Endodermal cell (in vitro differentiated cells): Measurements from ENCODE around the gene PLPPR5. TPM values are rescaled to one million over a fixed set of nuclear protein-coding genes. Genes with fewer than 3 reads are reported as not detected.
"Not testable (repeated sequence)": the region's sequence is repeated elsewhere in the genome, so short reads cannot be mapped to it uniquely, and the experiment has no call there.

Experiments
- DNase-seq: peaks from one replicate; pipeline ENCODE4 v3.0.0-alpha.2; 2017
- H3K27ac ChIP-seq: 2 replicates; pipeline ENCODE4 v1.5.1; 2013; ENCODE audit warnings: mild to moderate bottlenecking, low read depth, low read length, moderate library complexity
- H3K27me3 ChIP-seq: 2 replicates; pipeline ENCODE4 v1.6.1; 2013; ENCODE audit warnings: mild to moderate bottlenecking, low read length, moderate library complexity; ENCODE audit not compliant: insufficient read depth, control insufficient read depth, poor library complexity, severe bottlenecking
- H3K36me3 ChIP-seq: 2 replicates; pipeline ENCODE4 v1.7.0; 2013; ENCODE audit warnings: mild to moderate bottlenecking, low read length, moderate library complexity; ENCODE audit not compliant: control insufficient read depth, insufficient read depth
- H3K4me1 ChIP-seq: one replicate; pipeline ENCODE4 v1.7.0; 2013; ENCODE audit warnings: low read length; ENCODE audit not compliant: control insufficient read depth, insufficient read depth
- H3K4me3 ChIP-seq: 2 replicates; pipeline ENCODE4 v1.5.1; 2013; ENCODE audit warnings: mild to moderate bottlenecking, low read length, moderate library complexity
- H3K9ac ChIP-seq: 2 replicates; pipeline ENCODE4 v1.6.1; 2013; ENCODE audit warnings: mild to moderate bottlenecking, low read length, moderate library complexity; ENCODE audit not compliant: poor library complexity, severe bottlenecking; ENCODE audit errors: extremely low read depth
- H3K9me3 ChIP-seq: 2 replicates; pipeline ENCODE4 v1.6.1; 2013; ENCODE audit warnings: mild to moderate bottlenecking, low read length, moderate library complexity; ENCODE audit not compliant: control insufficient read depth
- H3K27ac Mint-ChIP-seq: 2 replicates; pipeline ENCODE4 v1.8.0; 2020; ENCODE audit warnings: mixed read lengths
- H3K27me3 Mint-ChIP-seq: 2 replicates; pipeline ENCODE4 v1.8.0; 2021; ENCODE audit warnings: mild to moderate bottlenecking, mixed read lengths; ENCODE audit not compliant: insufficient read depth
- H3K36me3 Mint-ChIP-seq: 2 replicates; pipeline ENCODE4 v1.8.0; 2020; ENCODE audit warnings: low read depth, mixed read lengths
- H3K4me1 Mint-ChIP-seq: 2 replicates; pipeline ENCODE4 v1.8.0; 2020; ENCODE audit warnings: mixed read lengths
- H3K4me3 Mint-ChIP-seq: 2 replicates; pipeline ENCODE4 v1.8.0; 2020; ENCODE audit warnings: mild to moderate bottlenecking, moderate library complexity, mixed read lengths
- H3K9me3 Mint-ChIP-seq: 2 replicates; pipeline ENCODE4 v1.8.0; 2020; ENCODE audit warnings: mild to moderate bottlenecking, mixed read lengths
- CTCF ChIP-seq: fragments of 200-600 bp; sonication (generic); conservative IDR thresholded peaks from 2 replicates; pipeline ENCODE4 v1.5.0; 2021; ENCODE audit warnings: antibody characterized with exemption, mild to moderate bottlenecking
- WGBS, 2 experiments: methylation state at CpG; one replicate each; pipeline versions ENCODE4 v1.1.5 to v1.1.7; 2013; ENCODE audit warnings: missing lambda C conversion rate in 2 of 2, mixed read lengths in 1 of 2; ENCODE audit not compliant: insufficient coverage in 1 of 2, insufficient read length in 1 of 2; 5-methylcytosine and 5-hydroxymethylcytosine counted together
- long read RNA-seq, 4 experiments: library from polyadenylated mRNA in 2 of 4; library from RNA in 1 of 4; library from capped mRNA in 1 of 4; stranded (forward) in 3 of 4; unstranded in 1 of 4; transcript quantifications; one replicate each; pipeline ENCODE4 v2.0.0, GENCODE V29; 2020 to 2021; ENCODE audit warnings: inconsistent platforms in 1 of 4
- polyA plus RNA-seq, 2 experiments: library from polyadenylated mRNA; stranded (reverse); fragments of 50-300 nt; gene quantifications; one replicate each; pipeline ENCODE4 v1.2.3, GENCODE V29; 2013
- total RNA-seq, 2 donors: library from RNA; stranded (reverse); fragmentation: NEBNext Ultra II Directional in 1 of 2; extraction: Animal tissue kit (Norgen Biotek cat#: 25700) in 1 of 2; gene quantifications; 2 replicates in 1 of 2; 3 replicates in 1 of 2; pipeline ENCODE4 v1.2.1, GENCODE V29; 2021

The PLPPR5 gene
- total RNA-seq = under 1 TPM; 0.18 to 0.31 TPM
- polyA plus RNA-seq (2013, experiment 1 of 2) = 1.1 TPM
- polyA plus RNA-seq (2013, experiment 2 of 2) = 1.7 TPM
- long read RNA-seq, experiment 1 = 0 reads
- long read RNA-seq, experiment 2 = 0 reads
- long read RNA-seq, experiment 3, partial matches to known transcripts = 0 of 1 reads
- long read RNA-seq, experiment 3, other reads (novel, unspliced or antisense) = 0 of 1 reads
- long read RNA-seq, experiment 4 = 0 reads

- H3K9ac ChIP-seq = no peak within 1 kb of the TSS
- 0 to 1% methylated on average over 6 to 56 of the region's 56 CpGs for WGBS, 2 experiments
- no peaks in the 10 kb centered on the region for H3K9me3 ChIP-seq
- no peaks in the 10 kb centered on the region for H3K36me3 ChIP-seq
- Mint-ChIP-seq H3K27me3 (peaks cover 74% of the 10 kb centered on the region), H3K4me3 (peak within 1 kb of the TSS; percentile 64), H3K9me3 (no peaks in the 10 kb centered on the region), H3K4me1 (peaks cover 3% of the 10 kb centered on the region), H3K36me3 (no peaks in the 10 kb centered on the region), H3K27ac (no peak within 1 kb of the TSS)
- no peak within 1 kb of the TSS for H3K27ac ChIP-seq
- peaks cover 3% of the 10 kb centered on the region for H3K4me1 ChIP-seq
- peaks cover 61% of the 10 kb centered on the region for H3K27me3 ChIP-seq
- DNase-seq = peak; percentile 85
- H3K4me3 ChIP-seq = peak within 1 kb of the TSS; percentile 78
- TF ChIP-seq CTCF = no peak
Observed at GRCh38 chr1:99004861-99005442, at the start of gene PLPPR5. PLPPR5 (minus strand) TSS chr1:99004861; CDS start chr1:99004671, 190 bp downstream.

GRCh38 chr1:99051611-99052283 lies 47.1 kb upstream of the PLPPR5 start:
- Histone ChIP-seq H3K27ac (no peak overlapping the region), H3K4me1 (no peaks in the 10 kb centered on the region), H3K9ac (no peak overlapping the region), H3K4me3 (no peak overlapping the region), H3K27me3 (no peaks in the 10 kb centered on the region), H3K9me3 (no peaks in the 10 kb centered on the region), H3K36me3 (no peaks in the 10 kb centered on the region)
- Mint-ChIP-seq H3K36me3 (no peaks in the 10 kb centered on the region), H3K9me3 (no peaks in the 10 kb centered on the region), H3K4me3 (no peak overlapping the region), H3K27me3 (no peaks in the 10 kb centered on the region), H3K27ac (no peak overlapping the region), H3K4me1 (peaks cover 6% of the 10 kb centered on the region)
- TF ChIP-seq CTCF = no peak
- DNase-seq = no peak
- WGBS, 2 experiments = 92 to 95% methylated on average over 6 to 10 of the region's 10 CpGs

GRCh38 chr1:99049745-99050144 lies 45.1 kb upstream of the PLPPR5 start:
- H3K9me3 ChIP-seq = no peaks in the 10 kb centered on the region
- no peak overlapping the region for H3K27ac ChIP-seq
- no peaks in the 10 kb centered on the region for H3K36me3 Mint-ChIP-seq
- no peak for DNase-seq
- H3K4me1 Mint-ChIP-seq = no peaks in the 10 kb centered on the region
- H3K9ac ChIP-seq = no peak overlapping the region
- WGBS, 2 experiments = 92 to 96% methylated on average over 3 of the region's 3 CpGs
- no peaks in the 10 kb centered on the region for H3K27me3 Mint-ChIP-seq
- H3K27ac Mint-ChIP-seq = no peak overlapping the region
- H3K9me3 Mint-ChIP-seq = peaks cover 6% of the 10 kb centered on the region
- no peaks in the 10 kb centered on the region for H3K36me3 ChIP-seq
- H3K4me3 Mint-ChIP-seq = no peak overlapping the region
- no peaks in the 10 kb centered on the region for H3K27me3 ChIP-seq
- H3K4me3 ChIP-seq = no peak overlapping the region
- H3K4me1 ChIP-seq = no peaks in the 10 kb centered on the region
- TF ChIP-seq CTCF = no peak

- not testable (repeated sequence) for H3K9ac ChIP-seq, H3K27me3 ChIP-seq, H3K4me3 Mint-ChIP-seq, DNase-seq, H3K27me3 Mint-ChIP-seq, H3K27ac Mint-ChIP-seq, H3K4me1 Mint-ChIP-seq, H3K4me3 ChIP-seq, H3K27ac ChIP-seq, H3K36me3 ChIP-seq, H3K4me1 ChIP-seq, H3K36me3 Mint-ChIP-seq
- 78 to 92% methylated on average over 4 to 5 of the region's 5 CpGs for WGBS, 2 experiments
- H3K9me3 ChIP-seq = peaks cover 44% of the 10 kb centered on the region
- H3K9me3 Mint-ChIP-seq = peaks cover 51% of the 10 kb centered on the region
Observed at GRCh38 chr1:99036746-99037145, 32.1 kb upstream of the PLPPR5 start.
